DMS153 (cell line): Measurements from ENCODE around the gene KIZ.
A peak's percentile ranks its signal among the peaks of the same experiment; 100 is the strongest.
"Not testable (repeated sequence)": the region's sequence is repeated elsewhere in the genome, so short reads cannot be mapped to it uniquely, and the experiment has no call there.

ENCODE experiments used
- DNase-seq: peaks from one replicate; lab custom pipeline; 2025; lab: John Stamatoyannopoulos, UW

Gene KIZ

DNA sequence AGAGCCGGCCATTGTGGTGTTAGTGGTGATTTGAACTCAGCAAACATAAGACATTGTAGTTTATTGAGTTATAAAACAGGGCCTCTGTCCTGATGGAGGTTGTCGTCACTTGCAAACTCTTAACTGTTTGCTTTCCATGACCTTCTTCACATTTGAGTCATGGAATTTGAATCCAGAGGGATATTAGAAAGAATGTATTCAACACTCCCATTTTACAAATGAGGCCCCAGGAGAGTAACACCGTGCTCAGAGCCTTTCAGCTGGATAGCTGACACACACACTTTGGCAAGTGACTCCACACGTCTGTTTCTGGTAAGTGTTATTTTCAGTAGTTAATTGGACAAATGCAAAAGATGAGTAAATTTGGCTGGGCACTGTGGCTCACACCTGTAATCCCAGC is 104.8 kb downstream of the KIZ start:
- DNase-seq: no peak

DNA sequence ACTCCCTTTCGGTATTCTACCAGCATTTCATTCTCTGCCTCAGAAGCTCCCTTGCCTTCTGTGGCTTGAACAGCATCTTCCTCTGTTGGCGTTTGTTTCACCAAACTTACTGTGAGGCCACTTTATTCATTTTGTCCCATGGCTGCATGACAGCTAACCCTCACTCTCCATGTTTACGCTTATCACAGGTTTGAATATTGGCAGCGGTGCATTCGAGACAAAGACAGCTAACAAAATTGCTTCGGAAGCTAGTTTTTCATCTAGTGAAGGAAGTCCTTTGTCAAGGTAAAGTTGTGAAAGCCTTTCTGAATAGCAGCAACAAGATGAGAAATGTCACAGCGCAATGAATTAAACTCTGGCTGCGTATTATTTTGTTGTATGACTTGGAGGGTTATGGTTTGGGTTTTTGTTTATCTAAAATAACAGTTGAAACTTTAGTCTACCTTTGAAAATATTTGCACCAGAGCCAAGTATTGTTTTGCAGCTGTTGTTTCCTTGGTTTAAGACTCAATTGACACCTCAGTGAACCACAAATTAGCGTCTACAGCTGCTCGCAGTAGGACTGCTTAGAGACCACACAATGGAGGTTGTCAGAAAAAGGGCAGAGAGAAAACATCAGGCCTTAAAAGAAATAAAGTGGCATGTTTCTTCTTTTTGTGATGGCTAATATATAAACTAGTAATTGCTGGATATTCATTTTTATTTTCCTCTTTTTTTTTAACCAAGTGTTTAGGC is 106.8 kb downstream of the KIZ start:
- DNase-seq: no peak

DNA sequence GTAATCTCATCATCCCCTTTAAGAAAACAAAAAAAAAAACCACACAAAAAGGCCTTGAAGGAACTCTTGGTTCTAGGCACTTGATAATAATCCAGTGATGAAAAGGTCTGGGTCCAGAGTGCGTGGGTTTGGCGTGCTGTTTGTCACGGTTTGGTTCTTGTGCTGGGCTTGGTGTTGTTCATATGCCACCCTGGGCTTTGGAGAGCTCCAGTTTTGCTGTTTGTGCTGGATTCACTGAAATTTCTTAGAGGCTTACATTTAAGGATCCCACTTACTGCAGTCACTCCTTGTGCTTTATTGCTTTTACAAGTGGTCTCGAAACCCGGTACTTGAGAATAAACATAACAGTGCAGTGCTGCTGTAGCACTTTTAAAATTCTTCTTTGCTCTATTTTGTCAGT is 108.4 kb downstream of the KIZ start:
- DNase-seq: no peak

DNA sequence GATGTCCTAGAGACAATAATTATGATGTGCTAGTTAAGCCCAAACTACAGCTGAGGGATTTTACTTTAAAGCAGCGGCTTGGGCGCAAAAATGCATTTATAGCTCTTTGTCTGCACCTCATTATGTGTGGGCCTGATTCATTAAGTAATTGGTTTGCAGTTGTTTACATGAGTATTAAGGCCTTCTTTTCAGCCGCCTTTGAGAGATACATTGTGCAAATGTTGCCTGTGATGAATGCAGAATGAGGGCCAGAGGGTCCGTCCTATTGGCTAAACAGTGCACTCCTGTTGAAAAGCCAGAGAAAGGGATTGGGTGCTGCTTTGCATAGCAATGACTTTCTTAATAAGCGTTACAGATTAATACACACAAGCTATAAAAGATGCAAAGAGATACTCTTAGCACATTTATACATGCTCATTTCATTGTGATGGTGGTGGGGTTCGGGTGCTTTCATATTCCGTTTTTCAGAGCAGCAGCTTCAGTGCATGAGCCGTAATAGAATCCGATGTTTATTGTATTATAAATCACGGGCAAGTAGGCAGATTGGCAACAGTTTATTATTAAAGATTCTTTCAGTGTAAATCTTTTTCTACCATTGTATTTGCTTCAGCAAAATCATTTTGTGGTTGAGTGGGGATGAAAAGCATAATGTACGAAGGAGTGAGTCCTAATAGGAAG is 109.1 kb downstream of the KIZ start:
- peak; percentile 16 for DNase-seq

GRCh38 chr20:21235484-21236445 is 109.9 kb downstream of the KIZ start:
- DNase-seq: peak; percentile 62

- DNase-seq: no peak
Measured at GRCh38 chr20:21237956-21238799, 112.3 kb downstream of the KIZ start.

GRCh38 chr20:21238818-21239536 is 113.1 kb downstream of the KIZ start:
- DNase-seq: no peak

DNA sequence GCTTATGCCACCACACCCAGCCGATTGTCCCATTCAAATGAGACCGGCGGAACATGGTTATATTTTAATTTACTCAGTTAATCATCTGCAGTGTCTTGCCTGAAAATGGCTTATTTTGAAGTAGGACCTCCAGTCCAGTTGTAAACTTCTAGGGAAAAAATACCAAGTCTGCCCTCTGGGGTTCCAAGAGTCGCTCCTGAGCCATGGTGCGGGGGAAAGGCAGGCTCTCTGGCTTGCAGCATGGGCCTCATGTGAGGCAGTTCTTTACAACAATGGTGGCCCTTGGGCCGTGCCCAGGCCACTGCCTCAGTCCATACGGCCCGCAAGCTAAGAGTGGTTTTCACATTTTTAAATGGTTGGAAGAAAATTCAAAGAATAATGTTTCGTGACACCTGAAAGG is 114.5 kb downstream of the KIZ start:
- no peak for DNase-seq

DNA sequence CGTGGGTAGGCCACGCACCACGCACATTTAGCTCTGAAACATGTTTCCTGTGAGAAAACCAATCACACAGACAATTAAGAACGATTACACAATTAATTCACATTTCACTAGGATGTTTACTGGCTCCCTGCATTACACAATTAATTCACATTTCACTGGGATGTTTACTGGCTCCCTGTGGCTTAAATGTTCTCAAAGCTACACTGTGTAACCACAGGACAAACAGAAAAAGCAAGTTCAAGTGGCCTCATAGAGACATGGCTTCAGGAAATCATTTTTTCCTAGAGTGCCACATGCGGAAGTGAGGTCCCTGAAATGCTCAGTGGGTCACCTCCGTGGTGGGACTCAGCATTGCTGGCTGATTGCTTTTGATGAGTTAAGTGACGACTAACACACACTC is 115.5 kb downstream of the KIZ start:
- peak; percentile 84 for DNase-seq

GRCh38 chr20:21243811-21244210 is 117.9 kb downstream of the KIZ start:
- DNase-seq: no peak

DNA sequence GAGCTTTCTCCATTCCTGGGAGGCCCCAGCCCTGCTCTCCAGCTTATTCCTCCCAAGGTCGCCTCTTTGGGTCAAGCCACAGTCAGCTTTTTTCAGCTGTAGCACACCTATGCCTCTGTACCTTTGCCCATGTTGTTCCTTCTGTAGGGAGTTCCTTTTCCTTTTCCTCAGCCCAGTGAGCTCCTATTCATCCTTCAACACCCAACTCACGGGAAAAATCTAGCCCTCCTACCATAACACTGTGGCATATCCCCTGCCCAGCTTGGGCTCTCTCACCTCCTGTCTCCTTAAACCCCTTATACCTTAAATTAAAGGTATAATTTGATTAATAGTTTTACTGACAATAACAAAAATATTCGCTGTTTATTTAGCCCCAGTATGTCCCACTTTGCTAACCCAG is 118.9 kb downstream of the KIZ start:
- DNase-seq: no peak

- DNase-seq: no peak
Measured at GRCh38 chr20:21246161-21246560, 120.3 kb downstream of the KIZ start.

GRCh38 chr20:21247603-21248095 is 121.8 kb downstream of the KIZ start:
- not testable (repeated sequence) for DNase-seq

- no peak for DNase-seq
Measured at GRCh38 chr20:21251278-21251677, 125.4 kb downstream of the KIZ start.

DNA sequence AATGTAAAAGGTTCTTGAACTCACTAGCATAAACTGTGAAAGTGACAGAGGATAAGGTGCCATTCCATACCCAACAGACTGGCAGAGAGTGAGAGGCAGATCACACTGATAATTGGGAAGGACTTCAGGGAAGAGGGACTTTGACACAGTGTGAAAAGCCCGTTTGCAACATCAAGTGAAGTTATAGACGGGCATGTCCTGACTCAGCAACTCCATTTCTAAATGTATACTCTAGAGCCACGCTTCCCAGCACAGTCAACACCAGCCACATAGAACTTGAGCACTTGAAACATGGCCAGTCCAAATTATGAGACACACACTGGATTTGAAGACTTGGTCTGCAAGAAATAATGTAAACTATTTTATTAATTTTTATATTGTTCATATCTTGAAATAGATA is 131.3 kb downstream of the KIZ start:
- DNase-seq: no peak

- DNase-seq: no peak
Measured at GRCh38 chr20:21258411-21258810, 132.5 kb downstream of the KIZ start.

- no peak for DNase-seq
Measured at GRCh38 chr20:21259346-21259745, 133.5 kb downstream of the KIZ start.

- DNase-seq: no peak
Measured at GRCh38 chr20:21262812-21263211, 136.9 kb downstream of the KIZ start.

DNA sequence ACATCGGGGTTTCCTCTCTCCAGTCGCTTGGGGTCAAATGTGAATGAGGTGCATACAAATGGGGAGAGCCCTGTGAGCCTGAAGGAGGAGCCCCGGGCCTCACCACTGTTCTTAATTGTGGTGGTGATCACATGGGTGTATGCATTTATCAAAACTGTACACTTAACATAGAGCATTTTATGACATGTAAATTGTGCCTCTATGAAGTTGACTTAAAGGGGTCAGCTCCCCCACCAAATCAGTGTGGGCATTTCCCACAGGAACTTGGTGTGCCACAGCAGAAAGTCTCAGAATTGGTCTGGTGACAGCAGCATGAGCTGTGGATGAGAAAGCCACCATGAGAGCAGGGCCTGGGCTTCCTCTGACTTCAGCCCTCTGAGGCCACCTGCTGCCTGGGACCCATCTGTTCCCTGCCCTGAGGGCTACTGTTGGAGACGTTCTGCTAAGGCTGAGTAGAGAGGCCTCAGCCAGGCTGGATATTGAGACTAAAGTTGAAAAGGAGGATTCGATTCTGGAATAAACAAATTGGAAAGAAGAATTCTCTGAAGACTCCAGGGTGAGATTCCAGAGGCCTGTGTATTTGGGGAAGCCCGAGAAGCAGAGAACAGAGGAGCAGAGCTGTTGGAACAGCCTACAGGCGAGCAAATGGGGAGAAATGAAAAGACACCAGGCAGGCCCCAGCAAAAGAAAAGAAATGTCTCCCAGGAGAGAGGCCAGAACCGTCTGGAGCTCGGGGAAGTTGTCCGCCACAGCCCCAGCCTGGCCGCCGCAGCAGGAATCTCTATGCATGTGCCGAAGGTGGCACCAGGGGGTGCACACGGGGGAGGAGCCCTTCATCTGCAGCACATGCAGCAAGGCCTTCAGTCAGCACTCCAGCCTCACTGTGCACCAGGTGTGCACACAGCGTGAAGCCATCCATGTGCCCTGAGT is 139.6 kb downstream of the KIZ start:
- no peak for DNase-seq

GRCh38 chr20:21266191-21266536 is 140.3 kb downstream of the KIZ start:
- DNase-seq: no peak
